HepG2 (cell line): ENCODE data around the gene SLC66A3. TPM values are rescaled to one million over a fixed set of nuclear protein-coding genes. Genes with fewer than 3 reads are reported as not detected.
A peak's percentile ranks its signal among the peaks of the same experiment; 100 is the strongest.

ENCODE experiments used
- CCDC6 ChIP-seq: sonication (generic); formaldehyde crosslinking; IDR thresholded peaks from 2 replicates; pipeline ENCODE4 v1.8.1; 2022; ENCODE audit warnings: mild to moderate bottlenecking, missing genetic modification reagents, moderate library complexity
- CENPX ChIP-seq: sonication (generic); formaldehyde crosslinking; IDR thresholded peaks from 2 replicates; pipeline ENCODE4 v1.9.0; 2021; ENCODE audit warnings: mild to moderate bottlenecking, missing genetic modification reagents, moderate library complexity
- RFXAP ChIP-seq: sonication (generic); formaldehyde crosslinking; IDR thresholded peaks from 2 replicates; pipeline ENCODE4 v1.4.0; 2020; ENCODE audit warnings: missing genetic modification reagents, borderline replicate concordance
- RXRB ChIP-seq: IDR thresholded peaks from 2 replicates; pipeline ENCODE4 v1.6.1; 2016; ENCODE audit warnings: borderline replicate concordance, missing genetic modification reagents, missing compliant biosample characterization
- TBP ChIP-seq: sonication (generic); formaldehyde crosslinking; IDR thresholded peaks from 2 replicates; pipeline ENCODE4 v1.5.0; 2020; ENCODE audit warnings: missing genetic modification reagents
- ZIK1 ChIP-seq: sonication (generic); formaldehyde crosslinking; IDR thresholded peaks from 2 replicates; pipeline ENCODE4 v1.5.0; 2020; ENCODE audit warnings: mild to moderate bottlenecking, low read depth, missing genetic modification reagents, borderline replicate concordance
- ZNF24 ChIP-seq: fragments of 450-650 bp; IDR thresholded peaks from 2 replicates; pipeline ENCODE4 v1.6.1; 2017; ENCODE audit warnings: antibody characterized with exemption, mild to moderate bottlenecking
- ZNF337 ChIP-seq: sonication (generic); formaldehyde crosslinking; IDR thresholded peaks from 2 replicates; pipeline ENCODE4 v1.5.1; 2020; ENCODE audit warnings: missing genetic modification reagents, low read depth, mild to moderate bottlenecking, borderline replicate concordance
- ZNF44 ChIP-seq: sonication (generic); formaldehyde crosslinking; IDR thresholded peaks from 2 replicates; pipeline ENCODE4 v1.5.1; 2020; ENCODE audit warnings: mild to moderate bottlenecking, missing genetic modification reagents
- ZNF546 ChIP-seq: sonication (generic); formaldehyde crosslinking; conservative IDR thresholded peaks from 2 replicates; pipeline ENCODE4 v1.8.1; 2023; ENCODE audit warnings: mild to moderate bottlenecking, missing genetic modification reagents
- ZSCAN20 ChIP-seq: sonication (generic); formaldehyde crosslinking; IDR thresholded peaks from 2 replicates; pipeline ENCODE4 v1.4.0; 2020; ENCODE audit warnings: missing genetic modification reagents, mild to moderate bottlenecking, borderline replicate concordance
- polyA plus RNA-seq, 8 experiments: library from polyadenylated mRNA; depleted of rRNA in 3 of 8; stranded (reverse) in 7 of 8; unstranded in 1 of 8; fragments of >200 nt; fragmentation: Illumina TruSeq in 4 of 8; extraction: Trizol in 4 of 8; gene quantifications; 2 replicates each; pipeline versions ENCODE4 v1.2.1 to v1.2.3, GENCODE V29; 2011 to 2016; ENCODE audit warnings: low read depth in 4 of 8, missing spikeins in 1 of 8, mixed read lengths in 1 of 8; ENCODE audit not compliant: insufficient read depth in 1 of 8
- total RNA-seq, 5 experiments: library from RNA; depleted of rRNA; stranded (reverse); fragments of >200 nt; fragmentation: Illumina TruSeq; extraction: Trizol; gene quantifications; 2 replicates each; pipeline ENCODE4 v1.2.3, GENCODE V29; 2016; ENCODE audit warnings: low read depth in 1 of 5
- TF ChIP-seq, protein P1 (sequence below): sonication (generic); IDR thresholded peaks from 2 replicates; pipeline ENCODE4 v1.6.1; 2016; ENCODE audit warnings: low read depth, borderline replicate concordance
- TF ChIP-seq, protein P2 (sequence below): sonication (generic); formaldehyde crosslinking; IDR thresholded peaks from 2 replicates; pipeline ENCODE4 v1.4.0; 2020; ENCODE audit warnings: mild to moderate bottlenecking, missing genetic modification reagents
- TF ChIP-seq, protein P3 (sequence below): IDR thresholded peaks from 2 replicates; pipeline ENCODE4 v1.6.1; 2016; ENCODE audit warnings: mild to moderate bottlenecking
- TF ChIP-seq, protein P4 (sequence below): sonication (generic); formaldehyde crosslinking; IDR thresholded peaks from 2 replicates; pipeline ENCODE4 v1.5.0; 2020; ENCODE audit warnings: missing genetic modification reagents, mild to moderate bottlenecking, borderline replicate concordance
- TF ChIP-seq, protein P5 (sequence below): sonication (generic); formaldehyde crosslinking; IDR thresholded peaks from 2 replicates; pipeline ENCODE4 v1.5.0; 2020; ENCODE audit warnings: mild to moderate bottlenecking, missing genetic modification reagents, moderate library complexity

Gene SLC66A3
- total and polyA plus RNA-seq, 2 of the 13 experiments (the other 11 are each of a cell fraction or from before 2014, with no cell fraction given): 2.2 to 3.7 TPM

DNA sequence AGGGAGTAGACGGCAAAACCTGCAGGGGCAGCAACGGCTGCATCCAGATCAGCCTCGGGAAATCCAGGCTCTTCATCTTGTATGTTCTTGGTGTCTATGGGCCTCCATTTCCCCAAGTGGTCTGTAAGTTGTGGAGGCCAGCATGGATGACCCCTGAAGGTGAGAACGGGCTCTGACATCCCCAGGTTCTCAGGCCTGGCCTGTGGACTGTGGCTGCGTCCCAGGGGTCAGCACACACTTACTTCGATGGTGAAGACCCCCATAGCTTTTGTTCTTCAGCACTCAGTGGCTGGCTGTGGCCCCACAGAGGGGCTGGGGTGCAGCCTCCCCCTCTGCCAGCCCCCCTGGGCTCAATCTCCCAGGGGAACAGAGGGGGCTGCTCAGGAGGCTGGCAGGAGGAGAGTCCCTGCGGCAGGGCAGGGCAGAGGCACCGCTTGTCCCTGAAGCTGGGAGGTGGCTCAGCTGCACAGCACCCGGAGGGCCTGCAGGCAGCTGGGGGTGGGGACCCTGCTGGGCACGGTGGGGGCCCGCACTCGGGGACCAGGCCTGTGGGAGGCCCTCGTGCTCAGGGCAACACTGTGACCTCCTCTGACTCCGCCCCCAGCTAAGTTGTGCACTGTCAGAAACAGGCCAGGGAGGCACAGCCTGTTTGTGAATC lies 3.8 kb downstream of the SLC66A3 start (continued):
- no peak for TF ChIP-seq RXRB
- TF ChIP-seq, protein P1, sequence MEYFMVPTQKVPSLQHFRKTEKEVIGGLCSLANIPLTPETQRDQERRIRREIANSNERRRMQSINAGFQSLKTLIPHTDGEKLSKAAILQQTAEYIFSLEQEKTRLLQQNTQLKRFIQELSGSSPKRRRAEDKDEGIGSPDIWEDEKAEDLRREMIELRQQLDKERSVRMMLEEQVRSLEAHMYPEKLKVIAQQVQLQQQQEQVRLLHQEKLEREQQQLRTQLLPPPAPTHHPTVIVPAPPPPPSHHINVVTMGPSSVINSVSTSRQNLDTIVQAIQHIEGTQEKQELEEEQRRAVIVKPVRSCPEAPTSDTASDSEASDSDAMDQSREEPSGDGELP: peak; percentile 23; the same call in 1 of the 2 replicates
- TF ChIP-seq ZNF44 (CRISPR knock-in tag): 0 out of 2 replicates have a peak, but pooled peaks have one; percentile 33
- no peak for TF ChIP-seq RFXAP (CRISPR knock-in tag)
- no peak for TF ChIP-seq CENPX (CRISPR knock-in tag)
- 0 out of 2 replicates have a peak, but pooled peaks have one; percentile 38 for TF ChIP-seq ZIK1 (CRISPR knock-in tag)
- TF ChIP-seq TBP: no peak
- TF ChIP-seq, protein P2, sequence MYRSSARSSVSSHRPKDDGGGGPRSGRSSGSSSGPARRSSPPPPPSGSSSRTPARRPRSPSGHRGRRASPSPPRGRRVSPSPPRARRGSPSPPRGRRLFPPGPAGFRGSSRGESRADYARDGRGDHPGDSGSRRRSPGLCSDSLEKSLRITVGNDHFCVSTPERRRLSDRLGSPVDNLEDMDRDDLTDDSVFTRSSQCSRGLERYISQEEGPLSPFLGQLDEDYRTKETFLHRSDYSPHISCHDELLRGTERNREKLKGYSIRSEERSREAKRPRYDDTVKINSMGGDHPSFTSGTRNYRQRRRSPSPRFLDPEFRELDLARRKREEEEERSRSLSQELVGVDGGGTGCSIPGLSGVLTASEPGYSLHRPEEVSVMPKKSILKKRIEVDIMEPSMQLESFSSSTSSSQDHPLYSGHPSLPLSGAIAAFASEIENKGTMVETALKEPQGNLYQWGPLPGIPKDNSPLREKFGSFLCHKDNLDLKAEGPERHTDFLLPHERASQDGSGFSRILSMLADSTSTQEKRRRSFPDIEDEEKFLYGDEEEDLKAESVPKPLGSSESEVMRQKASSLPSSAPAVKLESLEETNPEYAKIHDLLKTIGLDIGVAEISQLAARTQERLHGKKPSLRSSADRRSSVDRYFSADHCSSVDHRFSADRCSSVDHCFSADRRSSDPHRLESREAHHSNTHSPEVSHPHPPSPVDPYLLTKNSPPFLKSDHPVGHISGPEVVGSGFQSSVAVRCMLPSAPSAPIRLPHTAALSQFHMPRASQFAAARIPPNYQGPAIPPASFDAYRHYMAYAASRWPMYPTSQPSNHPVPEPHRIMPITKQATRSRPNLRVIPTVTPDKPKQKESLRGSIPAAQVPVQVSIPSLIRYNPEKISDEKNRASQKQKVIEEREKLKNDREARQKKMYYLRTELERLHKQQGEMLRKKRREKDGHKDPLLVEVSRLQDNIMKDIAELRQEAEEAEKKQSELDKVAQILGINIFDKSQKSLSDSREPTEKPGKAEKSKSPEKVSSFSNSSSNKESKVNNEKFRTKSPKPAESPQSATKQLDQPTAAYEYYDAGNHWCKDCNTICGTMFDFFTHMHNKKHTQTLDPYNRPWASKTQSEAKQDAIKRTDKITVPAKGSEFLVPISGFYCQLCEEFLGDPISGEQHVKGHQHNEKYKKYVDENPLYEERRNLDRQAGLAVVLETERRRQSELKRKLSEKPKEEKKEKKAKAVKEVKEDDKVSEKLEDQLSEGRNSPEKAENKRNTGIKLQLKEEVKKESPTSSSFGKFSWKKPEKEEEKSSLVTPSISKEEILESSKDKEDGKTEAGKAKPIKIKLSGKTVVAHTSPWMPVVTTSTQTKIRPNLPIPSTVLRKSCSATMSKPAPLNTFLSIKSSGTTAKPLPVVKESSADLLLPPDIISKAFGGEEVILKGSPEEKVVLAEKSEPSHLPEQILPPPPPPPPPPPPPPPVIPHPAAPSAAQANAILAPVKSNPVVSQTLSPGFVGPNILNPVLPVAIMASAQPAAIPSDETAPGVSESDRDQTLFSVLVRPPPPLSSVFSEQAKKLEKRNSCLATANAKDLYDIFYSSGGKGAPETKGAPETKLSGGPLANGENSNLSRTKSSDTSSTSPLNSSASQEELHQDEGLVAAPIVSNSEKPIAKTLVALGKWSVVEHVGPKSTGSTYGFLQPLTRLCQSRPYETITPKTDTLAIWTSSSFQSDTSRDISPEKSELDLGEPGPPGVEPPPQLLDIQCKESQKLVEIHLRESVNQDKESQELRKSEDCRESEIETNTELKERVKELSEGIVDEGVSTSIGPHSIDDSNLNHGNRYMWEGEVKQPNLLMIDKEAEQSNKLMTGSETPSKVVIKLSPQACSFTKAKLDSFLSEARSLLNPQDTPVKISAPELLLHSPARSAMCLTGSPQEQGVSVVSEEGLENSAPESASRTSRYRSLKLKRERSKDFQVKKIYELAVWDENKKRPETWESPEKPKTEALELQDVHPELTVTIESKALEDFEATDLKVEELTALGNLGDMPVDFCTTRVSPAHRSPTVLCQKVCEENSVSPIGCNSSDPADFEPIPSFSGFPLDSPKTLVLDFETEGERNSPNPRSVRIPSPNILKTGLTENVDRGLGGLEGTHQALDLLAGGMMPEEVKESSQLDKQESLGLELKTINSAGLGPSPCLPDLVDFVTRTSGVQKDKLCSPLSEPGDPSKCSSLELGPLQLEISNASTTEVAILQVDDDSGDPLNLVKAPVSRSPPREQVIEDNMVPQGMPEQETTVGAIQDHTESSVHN (CRISPR knock-in tag): no peak
- TF ChIP-seq ZSCAN20 (CRISPR knock-in tag): no peak
- no peak for TF ChIP-seq CCDC6 (CRISPR knock-in tag)
- TF ChIP-seq, protein P3, sequence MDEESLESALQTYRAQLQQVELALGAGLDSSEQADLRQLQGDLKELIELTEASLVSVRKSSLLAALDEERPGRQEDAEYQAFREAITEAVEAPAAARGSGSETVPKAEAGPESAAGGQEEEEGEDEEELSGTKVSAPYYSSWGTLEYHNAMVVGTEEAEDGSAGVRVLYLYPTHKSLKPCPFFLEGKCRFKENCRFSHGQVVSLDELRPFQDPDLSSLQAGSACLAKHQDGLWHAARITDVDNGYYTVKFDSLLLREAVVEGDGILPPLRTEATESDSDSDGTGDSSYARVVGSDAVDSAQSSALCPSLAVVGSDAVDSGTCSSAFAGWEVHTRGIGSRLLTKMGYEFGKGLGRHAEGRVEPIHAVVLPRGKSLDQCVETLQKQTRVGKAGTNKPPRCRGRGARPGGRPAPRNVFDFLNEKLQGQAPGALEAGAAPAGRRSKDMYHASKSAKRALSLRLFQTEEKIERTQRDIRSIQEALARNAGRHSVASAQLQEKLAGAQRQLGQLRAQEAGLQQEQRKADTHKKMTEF (CRISPR knock-in tag): no peak
- no peak for TF ChIP-seq ZNF337
- no peak for TF ChIP-seq ZNF24
- no peak for TF ChIP-seq ZNF546 (CRISPR knock-in tag)
- TF ChIP-seq, protein P4, sequence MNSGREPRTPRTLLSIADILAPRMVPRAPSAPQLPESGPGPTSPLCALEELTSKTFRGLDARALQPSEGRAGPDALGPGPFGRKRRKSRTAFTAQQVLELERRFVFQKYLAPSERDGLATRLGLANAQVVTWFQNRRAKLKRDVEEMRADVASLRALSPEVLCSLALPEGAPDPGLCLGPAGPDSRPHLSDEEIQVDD (CRISPR knock-in tag): no peak
- TF ChIP-seq, protein P5, sequence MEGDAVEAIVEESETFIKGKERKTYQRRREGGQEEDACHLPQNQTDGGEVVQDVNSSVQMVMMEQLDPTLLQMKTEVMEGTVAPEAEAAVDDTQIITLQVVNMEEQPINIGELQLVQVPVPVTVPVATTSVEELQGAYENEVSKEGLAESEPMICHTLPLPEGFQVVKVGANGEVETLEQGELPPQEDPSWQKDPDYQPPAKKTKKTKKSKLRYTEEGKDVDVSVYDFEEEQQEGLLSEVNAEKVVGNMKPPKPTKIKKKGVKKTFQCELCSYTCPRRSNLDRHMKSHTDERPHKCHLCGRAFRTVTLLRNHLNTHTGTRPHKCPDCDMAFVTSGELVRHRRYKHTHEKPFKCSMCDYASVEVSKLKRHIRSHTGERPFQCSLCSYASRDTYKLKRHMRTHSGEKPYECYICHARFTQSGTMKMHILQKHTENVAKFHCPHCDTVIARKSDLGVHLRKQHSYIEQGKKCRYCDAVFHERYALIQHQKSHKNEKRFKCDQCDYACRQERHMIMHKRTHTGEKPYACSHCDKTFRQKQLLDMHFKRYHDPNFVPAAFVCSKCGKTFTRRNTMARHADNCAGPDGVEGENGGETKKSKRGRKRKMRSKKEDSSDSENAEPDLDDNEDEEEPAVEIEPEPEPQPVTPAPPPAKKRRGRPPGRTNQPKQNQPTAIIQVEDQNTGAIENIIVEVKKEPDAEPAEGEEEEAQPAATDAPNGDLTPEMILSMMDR (CRISPR knock-in tag): peak; percentile 37; the same call in 1 of the 2 replicates
